Cortex of kidney (tissue), 1 donor: ENCODE measurements around the gene HCN4.

ENCODE experiments used
- DNase-seq: peaks from one replicate; lab custom pipeline; 2025; lab: John Stamatoyannopoulos, UW

Gene HCN4

GRCh38 chr15:73344056-73344455 lies 24.7 kb downstream of the HCN4 start:
- DNase-seq, result no peak

DNA sequence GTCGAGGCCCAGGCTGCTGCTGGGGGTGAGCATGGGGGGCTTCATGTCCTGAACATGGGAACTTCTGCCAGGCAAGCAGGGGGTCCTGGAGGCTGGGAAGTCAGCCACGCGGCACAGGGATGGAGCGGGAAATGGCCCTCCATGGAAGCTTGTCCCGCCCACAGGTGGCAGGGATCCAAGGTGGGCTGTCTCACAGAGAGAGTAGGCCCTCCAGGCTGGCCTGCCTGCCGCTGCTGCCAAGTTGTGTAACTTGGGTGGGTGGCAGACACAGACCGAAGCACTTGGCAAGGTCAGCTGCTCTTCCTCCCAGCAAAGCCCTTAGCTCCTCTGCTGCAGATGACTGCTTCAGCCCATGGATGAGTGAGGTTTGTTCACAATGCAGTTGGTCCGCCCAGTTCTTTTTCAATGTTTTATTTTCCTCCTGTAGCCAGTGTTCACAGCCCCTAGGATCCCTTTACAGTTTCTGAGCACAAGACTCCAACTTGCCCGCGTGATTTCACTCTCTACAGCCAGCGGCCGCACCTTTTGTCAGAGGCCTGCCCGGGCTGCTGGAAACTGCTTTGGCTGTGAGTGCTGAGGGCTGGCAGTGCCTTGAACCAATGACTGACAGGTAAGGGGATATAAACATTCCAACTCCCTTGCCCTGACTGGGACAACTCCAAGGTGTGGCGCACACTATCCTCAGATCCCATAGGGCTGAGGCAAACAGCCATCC lies 26.7 kb downstream of the HCN4 start:
- DNase-seq, result no peak

- DNase-seq, result no peak
These were observed 28.1 kb downstream of the HCN4 start for GRCh38 chr15:73340502-73341192.

DNA sequence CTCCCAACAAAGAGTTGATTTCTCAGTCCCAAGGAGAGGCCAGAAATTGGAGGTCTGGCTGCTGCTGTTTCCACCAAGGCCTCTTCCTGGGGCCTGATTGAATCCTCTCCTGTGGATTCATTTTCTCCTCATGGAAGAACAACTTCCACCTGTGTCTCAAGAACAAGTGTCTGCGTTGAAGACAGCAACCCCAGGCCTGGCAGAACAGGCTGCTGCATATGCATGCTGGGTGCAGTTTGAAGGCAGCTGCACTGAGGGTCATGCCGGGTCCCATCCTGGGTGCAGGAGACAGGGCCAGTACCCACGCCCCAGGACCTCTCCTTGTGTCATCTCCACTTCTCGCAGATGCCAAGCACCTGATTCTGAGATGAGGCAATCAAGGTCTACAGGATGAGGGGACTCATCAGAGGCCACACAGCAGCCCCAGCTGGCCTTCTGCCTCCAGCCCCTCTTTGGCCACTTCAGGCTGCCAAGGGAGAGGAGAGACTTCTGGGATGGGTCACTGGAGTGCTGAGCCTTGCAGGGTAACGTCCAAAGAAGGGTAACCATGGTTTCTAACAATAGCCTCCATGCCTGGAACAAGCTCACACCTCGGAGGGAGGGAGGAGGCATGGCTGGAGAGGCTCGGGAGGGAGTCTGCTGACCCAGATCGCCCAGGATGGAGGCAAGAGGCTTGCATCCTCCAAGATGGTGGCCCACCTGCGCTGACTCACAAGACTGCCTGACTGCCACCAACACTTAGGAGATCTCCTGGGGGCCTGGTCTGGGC lies 30.0 kb downstream of the HCN4 start:
- DNase-seq, result no peak

GRCh38 chr15:73338058-73338457 lies 30.7 kb downstream of the HCN4 start:
- DNase-seq, result no peak

DNA sequence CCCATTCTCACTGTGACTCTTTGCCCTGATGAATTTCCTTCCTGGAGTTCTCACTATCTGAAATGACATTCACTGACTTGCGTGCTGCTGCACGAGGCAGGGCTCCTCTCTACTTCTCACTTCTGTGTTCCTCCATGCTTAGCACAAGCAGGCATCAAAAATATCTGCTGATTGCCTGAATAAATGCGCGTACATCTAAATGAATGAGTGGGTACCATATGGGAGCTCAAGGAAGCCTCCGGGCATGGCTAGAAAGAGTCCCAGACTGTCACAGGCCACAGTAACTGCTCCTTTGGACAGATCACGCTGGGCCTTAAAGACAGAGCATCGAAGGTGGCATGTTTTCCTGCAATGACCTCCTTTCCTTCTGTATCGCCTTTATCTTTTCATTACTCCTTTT lies 31.6 kb downstream of the HCN4 start:
- no peak for DNase-seq

GRCh38 chr15:73336756-73337155 lies 32.0 kb downstream of the HCN4 start:
- no peak for DNase-seq

GRCh38 chr15:73335471-73335870 lies 33.3 kb downstream of the HCN4 start:
- DNase-seq, result no peak

- DNase-seq, result no peak
These were observed 33.7 kb downstream of the HCN4 start for GRCh38 chr15:73335026-73335425.

- DNase-seq, result no peak
These were observed 34.7 kb downstream of the HCN4 start for GRCh38 chr15:73334086-73334485.

- DNase-seq, result no peak
These were observed 35.8 kb downstream of the HCN4 start for GRCh38 chr15:73333001-73333400.

- no peak for DNase-seq
These were observed 36.5 kb downstream of the HCN4 start for GRCh38 chr15:73331991-73332925.

- no peak for DNase-seq
These were observed 37.3 kb downstream of the HCN4 start for GRCh38 chr15:73331501-73331900.

DNA sequence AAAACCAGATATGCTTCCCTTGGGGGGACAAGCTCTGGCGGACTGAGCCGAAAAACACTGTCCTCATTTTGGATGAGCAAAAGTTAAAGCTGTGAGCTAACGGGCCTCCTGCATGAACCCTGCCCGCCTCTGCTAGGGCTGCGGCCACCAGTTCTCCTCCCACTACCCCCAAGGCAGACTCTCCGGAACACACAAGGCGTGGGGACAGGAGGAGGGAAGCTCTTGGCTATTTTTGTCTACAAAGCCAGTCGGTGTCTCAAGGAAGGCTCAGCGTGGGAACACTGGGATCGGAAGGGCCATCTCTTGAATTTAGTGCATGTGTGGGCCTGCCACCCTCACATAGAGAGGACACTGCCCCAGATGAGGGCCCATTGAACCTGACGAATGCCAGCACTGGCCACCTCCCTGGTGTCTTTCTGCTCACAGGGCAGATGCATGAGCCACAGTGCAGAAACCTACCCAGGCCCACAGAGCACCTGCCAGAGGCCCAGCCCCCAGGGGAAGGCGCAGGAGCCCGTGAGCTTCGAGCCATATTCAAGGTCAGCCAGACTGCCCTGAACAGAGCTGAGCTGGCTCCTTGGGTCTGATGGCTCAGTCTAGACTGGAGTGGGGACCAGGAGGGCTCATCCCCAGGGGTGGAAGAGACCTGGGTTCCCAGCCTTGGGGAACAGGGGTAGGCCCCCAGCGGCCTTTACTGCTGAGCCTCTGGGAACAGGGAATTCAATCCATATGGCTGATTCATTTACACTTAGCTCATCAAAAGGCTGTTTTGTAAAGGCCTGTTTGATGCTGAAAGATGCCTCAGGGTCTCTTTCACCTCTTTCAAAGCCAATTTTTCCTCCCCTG lies 38.3 kb downstream of the HCN4 start:
- no peak for DNase-seq

DNA sequence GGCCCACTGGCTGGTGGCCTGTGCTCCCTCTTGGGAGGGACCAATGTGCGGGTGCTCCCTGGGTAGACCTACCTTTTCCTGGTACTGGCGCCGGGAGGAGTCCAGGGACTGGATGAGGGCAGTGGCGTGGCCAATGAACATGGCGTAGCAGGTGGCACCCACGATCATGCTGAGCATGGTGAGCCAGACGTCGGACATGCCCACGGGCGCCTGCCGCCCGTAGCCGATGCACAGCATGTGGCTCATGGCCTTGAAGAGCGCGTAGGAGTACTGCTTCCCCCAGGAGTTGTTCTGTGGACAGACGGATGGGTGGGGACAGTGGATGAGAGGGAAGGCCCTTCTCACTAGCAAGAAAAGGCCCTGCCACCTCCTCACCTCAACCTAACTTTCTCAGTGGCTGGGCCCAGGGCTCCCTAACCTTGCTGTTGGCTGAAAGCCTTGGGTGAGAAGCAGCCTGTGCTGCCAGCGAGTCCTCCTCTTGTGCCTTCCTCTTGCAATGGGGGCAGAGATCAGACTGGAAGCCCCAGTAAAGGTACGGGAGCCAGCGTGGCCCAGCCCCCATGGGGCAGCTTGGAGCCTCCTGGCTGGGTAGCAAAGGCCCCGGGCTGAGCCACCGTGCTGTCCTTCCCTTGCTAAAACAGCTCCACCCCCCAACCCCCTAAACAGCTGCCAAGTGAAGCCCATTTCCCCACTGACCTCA lies 39.1 kb downstream of the HCN4 start:
- DNase-seq, result no peak

- DNase-seq, result no peak
These were observed 39.8 kb downstream of the HCN4 start for GRCh38 chr15:73328981-73329380.

DNA sequence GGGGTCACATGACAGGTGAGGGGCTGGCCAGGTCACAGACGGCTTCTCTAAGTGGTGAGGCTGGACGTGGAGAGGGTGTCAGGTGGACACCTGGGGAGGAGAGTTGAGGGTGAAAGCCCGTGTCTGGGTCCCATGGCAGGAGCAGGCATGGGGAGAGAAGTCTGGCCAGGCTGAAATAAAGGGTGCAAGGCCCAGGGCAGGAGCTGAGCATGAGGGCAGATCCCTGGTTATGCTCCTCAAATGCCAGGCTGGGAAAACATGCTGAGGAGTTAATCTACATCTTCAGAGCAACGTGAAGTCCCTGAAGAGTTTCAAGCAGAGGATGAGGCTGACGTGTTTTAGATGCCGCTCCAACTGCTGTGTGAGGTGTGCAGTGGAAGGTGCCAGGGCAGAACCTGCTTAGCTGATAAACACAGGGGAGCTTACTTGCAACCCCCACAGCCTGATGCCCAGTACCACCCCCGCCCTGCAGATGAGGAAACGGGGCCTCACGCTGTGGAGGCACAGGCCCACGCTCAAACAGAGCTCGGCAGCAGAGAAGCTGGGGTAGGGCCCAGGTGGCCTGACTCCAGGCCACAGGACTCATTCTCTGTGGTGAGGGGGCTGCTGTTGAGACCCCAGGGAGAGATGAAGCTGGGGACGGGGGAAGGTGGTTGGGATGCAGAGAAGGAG lies 40.5 kb downstream of the HCN4 start:
- no peak for DNase-seq

DNA sequence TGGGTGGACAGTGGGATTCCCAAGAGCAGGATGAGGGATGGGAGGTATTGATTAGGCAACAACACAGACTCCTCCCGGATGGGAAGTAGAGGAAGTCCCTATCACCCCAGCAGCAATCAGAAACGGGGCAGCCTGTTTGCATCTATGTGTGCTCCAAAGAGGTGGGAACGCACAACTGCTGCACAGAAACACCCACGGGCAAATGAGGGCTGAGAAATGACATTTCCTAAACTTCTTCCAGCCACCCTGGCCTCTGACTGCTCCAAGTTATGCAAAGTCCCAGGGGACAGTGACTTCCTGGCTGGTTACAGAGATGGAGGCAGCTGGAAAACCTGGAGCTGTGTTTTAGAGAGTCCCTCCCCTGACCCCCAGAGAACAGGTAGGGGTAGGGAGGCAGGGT lies 42.6 kb downstream of the HCN4 start:
- no peak for DNase-seq

DNA sequence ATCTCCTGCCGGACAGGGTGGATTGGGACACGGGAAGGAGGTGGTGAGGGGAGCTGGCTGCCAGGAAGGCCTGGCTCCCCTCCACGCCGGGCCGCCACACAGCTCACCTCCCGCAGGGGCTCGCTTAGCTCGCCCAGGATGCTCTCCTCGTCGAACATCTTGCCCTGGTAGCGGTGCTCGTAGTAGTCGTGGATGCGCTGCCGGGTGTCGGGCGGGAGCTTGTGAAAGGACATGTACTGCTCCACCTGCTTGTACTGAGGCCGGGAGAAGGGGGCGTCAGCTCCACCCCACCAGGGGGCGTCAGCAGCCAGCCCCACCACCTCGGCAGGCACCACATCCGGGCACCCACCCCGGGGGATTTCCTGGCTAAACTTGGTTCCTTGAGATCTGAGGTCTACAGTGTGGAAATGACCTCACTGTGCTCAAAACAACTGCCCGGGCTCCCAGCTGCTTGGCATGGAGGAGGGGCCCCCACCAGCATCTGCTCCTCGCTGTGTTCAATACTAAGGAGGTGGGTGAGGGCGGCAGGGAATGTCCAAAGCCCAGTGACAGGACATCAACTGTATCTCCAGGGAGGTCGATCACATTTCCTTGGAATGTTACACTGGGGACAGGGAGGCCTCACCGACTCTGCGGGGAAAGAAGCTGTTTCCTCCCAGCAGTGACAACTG lies 43.4 kb downstream of the HCN4 start:
- no peak for DNase-seq
